Measurements from ENCODE around the gene EFCAB7. TPM values are rescaled to one million over a fixed set of nuclear protein-coding genes. Genes with fewer than 3 reads are reported as not detected.

Gene EFCAB7
- total RNA-seq, 3 donors from 2014 or later, result 5.6 to 15.1 (median 12.5) TPM

- peak overlapping the region; percentile 78 to 92 (median 82) for H3K4me3 ChIP-seq
- no peaks in the 10 kb centered on the region for H3K9me3 ChIP-seq
- no peak for TF ChIP-seq CTCF (IDR thresholded peaks at IDR 0.05)
- TF ChIP-seq POLR2AphosphoS5 (IDR thresholded peaks at IDR 0.05), result peak in 2 of 3 donors; percentile 8 to 37
- no peak for TF ChIP-seq POLR2A (IDR thresholded peaks at IDR 0.05)
- peak; percentile 68 to 82 for DNase-seq (ENCODE audit: low spot score in 2 of 2)
- H3K27me3 ChIP-seq, result no peaks in the 10 kb centered on the region
- intact Hi-C loops (cut with DNase I; ENCODE audit: low total_unique reads), result no loop called here
- H3K4me1 ChIP-seq, result no peaks in the 10 kb centered on the region
- peak overlapping the region; percentile 97 for H3K27ac ChIP-seq
- no peaks in the 10 kb centered on the region for H3K36me3 ChIP-seq
These were observed 70.7 kb downstream of the EFCAB7 start for GRCh38 chr1:63593886-63594605.

GRCh38 chr1:63595435-63595834 lies 72.1 kb downstream of the EFCAB7 start:
- TF ChIP-seq POLR2A (IDR thresholded peaks at IDR 0.05) (no peak), POLR2AphosphoS5 (IDR thresholded peaks at IDR 0.05) (no peak), CTCF (IDR thresholded peaks at IDR 0.05) (no peak)
- Histone ChIP-seq H3K36me3 (no peaks in the 10 kb centered on the region), H3K9me3 (no peaks in the 10 kb centered on the region), H3K27me3 (no peaks in the 10 kb centered on the region), H3K27ac (no peak overlapping the region), H3K4me3 (no peak overlapping the region), H3K4me1 (no peaks in the 10 kb centered on the region)
- DNase-seq (ENCODE audit: low spot score in 2 of 2), result no peak
- intact Hi-C loops (cut with DNase I; ENCODE audit: low total_unique reads), result no loop called here

GRCh38 chr1:63599799-63600198 lies 76.5 kb downstream of the EFCAB7 start:
- no peak for DNase-seq (ENCODE audit: low spot score in 2 of 2)
- Histone ChIP-seq H3K27ac (no peak overlapping the region), H3K4me3 (no peak overlapping the region), H3K9me3 (no peaks in the 10 kb centered on the region), H3K36me3 (no peaks in the 10 kb centered on the region), H3K27me3 (no peaks in the 10 kb centered on the region), H3K4me1 (no peaks in the 10 kb centered on the region)
- intact Hi-C loops (cut with DNase I; ENCODE audit: low total_unique reads), result no loop called here
- TF ChIP-seq CTCF (IDR thresholded peaks at IDR 0.05) (no peak), POLR2AphosphoS5 (IDR thresholded peaks at IDR 0.05) (no peak), POLR2A (IDR thresholded peaks at IDR 0.05) (no peak)

- Histone ChIP-seq H3K4me1 (no peaks in the 10 kb centered on the region), H3K36me3 (no peaks in the 10 kb centered on the region), H3K9me3 (no peaks in the 10 kb centered on the region), H3K4me3 (no peak overlapping the region), H3K27ac (no peak overlapping the region), H3K27me3 (no peaks in the 10 kb centered on the region)
- TF ChIP-seq POLR2AphosphoS5 (IDR thresholded peaks at IDR 0.05), result no peak
- TF ChIP-seq POLR2A (IDR thresholded peaks at IDR 0.05), result no peak
- TF ChIP-seq CTCF (IDR thresholded peaks at IDR 0.05), result no peak
- intact Hi-C loops (cut with DNase I; ENCODE audit: low total_unique reads), result no loop called here
- no peak for DNase-seq (ENCODE audit: low spot score in 2 of 2)
These were observed 76.9 kb downstream of the EFCAB7 start for GRCh38 chr1:63600248-63600647.

- Histone ChIP-seq H3K36me3 (no peaks in the 10 kb centered on the region), H3K27ac (no peak overlapping the region), H3K9me3 (no peaks in the 10 kb centered on the region), H3K4me1 (no peaks in the 10 kb centered on the region), H3K4me3 (no peak overlapping the region), H3K27me3 (no peaks in the 10 kb centered on the region)
- intact Hi-C loops (cut with DNase I; ENCODE audit: low total_unique reads), result no loop called here
- DNase-seq (ENCODE audit: low spot score in 2 of 2), result no peak
- no peak for TF ChIP-seq POLR2AphosphoS5 (IDR thresholded peaks at IDR 0.05)
- TF ChIP-seq CTCF (IDR thresholded peaks at IDR 0.05), result no peak
- no peak for TF ChIP-seq POLR2A (IDR thresholded peaks at IDR 0.05)
These were observed 77.7 kb downstream of the EFCAB7 start for GRCh38 chr1:63601061-63601460.

Measured in breast epithelium (tissue), 4 donors.